Muscle of leg (tissue), 11 donors: ENCODE results near the gene SUGCT. TPM values are rescaled to one million over a fixed set of nuclear protein-coding genes. Genes with fewer than 3 reads are reported as not detected.

Experiments used
- DNase-seq: peaks from one replicate; pipeline ENCODE4 v3.0.0; 2013
- H3K27ac ChIP-seq: one replicate; pipeline ENCODE4 v1.5.1; 2013; ENCODE audit warnings: mild to moderate bottlenecking, low read length, control low read depth
- H3K27me3 ChIP-seq: one replicate; pipeline ENCODE4 v1.6.1; 2013; ENCODE audit warnings: low read length; ENCODE audit not compliant: control insufficient read depth, insufficient read depth
- H3K36me3 ChIP-seq: one replicate; pipeline ENCODE4 v1.6.1; 2013; ENCODE audit warnings: low read length; ENCODE audit not compliant: control insufficient read depth, insufficient read depth
- H3K4me1 ChIP-seq: one replicate; pipeline ENCODE4 v1.6.1; 2013; ENCODE audit warnings: low read length; ENCODE audit not compliant: control insufficient read depth, insufficient read depth
- H3K4me3 ChIP-seq: one replicate; pipeline ENCODE4 v1.5.1; 2013; ENCODE audit warnings: low read length, control low read depth
- H3K9me3 ChIP-seq: replicated peaks from 2 replicates; pipeline ENCODE4 v1.6.1; 2013; ENCODE audit warnings: low read depth, low read length; ENCODE audit not compliant: control insufficient read depth
- WGBS: methylation state at CpG from one replicate; pipeline ENCODE4 v1.1.5; 2013; ENCODE audit warnings: missing lambda C conversion rate; ENCODE audit not compliant: insufficient coverage; 5-methylcytosine and 5-hydroxymethylcytosine counted together
- polyA plus RNA-seq, 8 donors: library from polyadenylated mRNA; unstranded; fragments of 120-200 nt; gene quantifications; one replicate each; pipeline versions ENCODE4 v1.2.1 to v1.2.3, GENCODE V29; 2013; ENCODE audit warnings: inconsistent platforms in 1 of 8, low replicate concordance in 1 of 8; ENCODE audit not compliant: insufficient read length in 8 of 8, insufficient read depth in 1 of 8
- total RNA-seq: library from RNA; stranded (reverse); fragments of 120-200 nt; gene quantifications from one replicate; pipeline ENCODE4 v1.2.4, GENCODE V29; 2013

SUGCT gene
- total and polyA plus RNA-seq, 9 donors, result 1.7 to 6.1 (median 3.3) TPM

DNA sequence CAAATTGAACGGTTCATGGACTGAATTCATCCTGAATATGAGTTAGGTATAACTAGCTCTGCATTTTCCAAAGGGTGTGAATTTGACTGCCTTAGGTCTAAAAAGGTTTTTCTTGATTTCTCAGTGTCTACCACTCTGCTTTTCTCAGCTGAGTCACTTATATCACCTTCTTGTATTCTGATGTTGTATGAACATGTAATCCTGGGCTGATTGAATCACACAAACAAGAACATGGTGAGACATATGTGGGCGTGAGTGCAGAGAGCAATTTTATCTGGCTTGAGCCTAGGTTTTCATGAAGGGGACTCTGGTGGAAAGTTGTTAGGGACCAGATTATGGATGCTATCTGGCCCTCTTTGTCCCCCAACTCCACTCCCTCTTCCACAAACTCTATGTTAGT is 239.8 kb downstream of the SUGCT start:
- 60% methylated on average over 1 of the region's 2 CpGs for WGBS
- no peak for DNase-seq

DNA sequence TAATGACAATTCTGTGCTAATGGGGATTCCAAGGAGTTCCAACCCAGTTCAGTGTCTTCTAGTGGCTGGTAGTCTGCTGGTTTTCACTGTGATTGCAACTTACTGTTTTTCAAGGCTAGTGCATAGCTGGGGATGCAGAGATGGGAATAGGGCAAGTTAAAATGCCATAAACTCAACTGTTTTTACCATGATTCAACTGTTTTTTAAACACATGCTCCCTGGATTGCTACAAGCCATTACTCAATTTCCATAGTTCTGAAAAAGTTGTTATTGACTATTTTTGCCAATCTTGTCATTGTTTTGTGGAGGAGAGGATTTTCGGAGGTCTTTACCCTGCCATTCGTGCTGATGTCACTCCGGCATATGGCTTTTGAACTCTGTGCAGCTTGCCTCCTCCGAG is 245.3 kb downstream of the SUGCT start:
- Histone ChIP-seq H3K27ac (no peak overlapping the region), H3K4me1 (no peaks in the 10 kb centered on the region), H3K9me3 (peaks cover 2% of the 10 kb centered on the region), H3K27me3 (no peaks in the 10 kb centered on the region), H3K36me3 (no peaks in the 10 kb centered on the region), H3K4me3 (no peak overlapping the region)
- WGBS, result 100% methylated on average over 2 of the region's 4 CpGs
- no peak for DNase-seq

More for the DNA sequence above, 239.8 kb downstream of the SUGCT start:
- no peaks in the 10 kb centered on the region for H3K36me3 ChIP-seq
- no peak overlapping the region for H3K4me3 ChIP-seq
- peaks cover 2% of the 10 kb centered on the region for H3K9me3 ChIP-seq
- H3K4me1 ChIP-seq, result no peaks in the 10 kb centered on the region
- H3K27me3 ChIP-seq, result no peaks in the 10 kb centered on the region
- no peak overlapping the region for H3K27ac ChIP-seq

DNA sequence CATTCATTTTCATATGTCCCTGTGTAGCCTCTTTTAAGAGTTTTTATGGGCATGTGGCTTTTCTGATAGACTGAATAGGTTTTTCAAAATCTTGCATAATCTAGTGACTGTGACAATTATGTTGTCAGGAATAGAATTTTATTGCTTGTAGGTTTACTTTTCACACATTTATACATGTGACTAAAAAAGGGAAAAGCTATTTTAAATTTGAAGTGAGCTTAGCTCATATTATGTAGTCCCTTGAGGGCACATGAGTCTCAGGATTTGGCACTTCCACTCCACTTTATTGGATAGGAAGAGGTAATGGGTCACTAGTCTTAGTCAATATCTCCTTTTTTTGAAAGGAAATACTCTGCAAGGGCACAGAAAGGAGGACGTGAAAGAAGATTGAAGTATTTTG is 247.3 kb downstream of the SUGCT start:
- no CpG with 5 or more reads among the region's 1 CpG for WGBS
- Histone ChIP-seq H3K27me3 (no peaks in the 10 kb centered on the region), H3K36me3 (no peaks in the 10 kb centered on the region), H3K9me3 (peaks cover 2% of the 10 kb centered on the region), H3K4me3 (no peak overlapping the region), H3K27ac (no peak overlapping the region), H3K4me1 (no peaks in the 10 kb centered on the region)
- DNase-seq, result no peak

DNA sequence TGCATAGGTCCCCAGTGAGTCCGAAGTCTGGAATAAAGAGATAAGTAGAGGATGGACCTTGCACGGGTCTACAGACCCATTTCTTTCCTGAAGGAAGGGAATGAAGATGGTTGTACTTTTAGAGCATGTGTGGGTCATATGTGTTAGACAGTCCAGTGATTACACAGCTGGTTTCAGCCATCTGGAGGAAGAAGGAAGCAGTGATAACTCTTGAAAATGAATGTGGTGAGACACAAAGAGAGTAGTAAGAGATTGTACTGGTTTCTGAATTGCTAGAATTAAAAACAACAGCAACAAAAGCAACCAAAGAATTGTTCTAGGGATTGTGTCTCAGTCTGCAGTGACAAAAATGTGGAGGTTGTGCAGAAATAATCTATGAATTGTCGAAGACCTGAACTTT is 258.9 kb downstream of the SUGCT start:
- Histone ChIP-seq H3K4me3 (no peak overlapping the region), H3K9me3 (no peaks in the 10 kb centered on the region), H3K27ac (no peak overlapping the region), H3K36me3 (no peaks in the 10 kb centered on the region), H3K4me1 (no peaks in the 10 kb centered on the region), H3K27me3 (no peaks in the 10 kb centered on the region)
- WGBS, result 80% methylated on average over 3 of the region's 3 CpGs
- no peak for DNase-seq

DNA sequence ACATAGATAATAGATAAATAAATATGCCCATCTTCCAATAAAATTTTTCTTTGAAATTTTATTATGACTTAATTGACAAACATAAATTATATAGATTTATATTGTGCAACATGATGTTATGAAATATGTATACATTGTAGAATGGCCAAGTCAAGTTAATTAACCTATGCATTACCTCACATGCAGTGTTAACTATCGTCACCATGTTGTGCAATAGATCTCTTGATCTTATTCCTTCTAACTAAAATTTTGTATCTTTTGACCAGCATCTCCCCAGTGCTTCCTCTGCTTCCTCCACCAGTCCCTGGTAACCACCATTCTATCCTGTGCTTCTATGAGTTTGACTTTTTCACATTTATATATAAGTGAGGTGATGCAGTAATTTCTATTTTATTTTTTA is 259.6 kb downstream of the SUGCT start:
- Histone ChIP-seq H3K36me3 (no peaks in the 10 kb centered on the region), H3K27me3 (no peaks in the 10 kb centered on the region), H3K9me3 (peaks cover 1% of the 10 kb centered on the region), H3K27ac (no peak overlapping the region), H3K4me1 (no peaks in the 10 kb centered on the region), H3K4me3 (no peak overlapping the region)
- DNase-seq, result no peak
- WGBS, result 100% methylated on average over 1 of the region's 1 CpG

DNA sequence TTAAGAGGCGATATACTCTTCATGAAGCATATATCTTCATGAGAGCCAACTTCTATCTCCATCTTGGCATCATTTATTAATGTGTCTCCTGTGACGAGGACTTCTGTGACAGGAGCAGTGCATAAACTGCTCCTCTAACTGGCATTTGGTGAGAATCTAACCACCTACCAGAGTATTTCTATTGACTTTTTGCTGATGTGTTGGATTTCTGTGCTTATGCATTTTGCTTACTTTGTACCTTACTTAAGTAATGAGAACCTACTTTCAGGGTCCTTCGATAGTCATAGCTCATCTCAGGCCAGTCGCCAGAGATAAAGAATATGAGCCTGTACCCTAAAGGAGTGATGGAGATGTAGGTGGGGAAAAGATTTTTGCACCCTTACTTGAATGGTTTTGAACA is 265.7 kb downstream of the SUGCT start:
- H3K27me3 ChIP-seq, result no peaks in the 10 kb centered on the region
- H3K36me3 ChIP-seq, result no peaks in the 10 kb centered on the region
- WGBS, result no CpG with 5 or more reads among the region's 4 CpGs
- H3K4me3 ChIP-seq, result no peak overlapping the region
- no peaks in the 10 kb centered on the region for H3K4me1 ChIP-seq
- H3K9me3 ChIP-seq, result peaks cover 3% of the 10 kb centered on the region
- DNase-seq, result no peak
- no peak overlapping the region for H3K27ac ChIP-seq

DNA sequence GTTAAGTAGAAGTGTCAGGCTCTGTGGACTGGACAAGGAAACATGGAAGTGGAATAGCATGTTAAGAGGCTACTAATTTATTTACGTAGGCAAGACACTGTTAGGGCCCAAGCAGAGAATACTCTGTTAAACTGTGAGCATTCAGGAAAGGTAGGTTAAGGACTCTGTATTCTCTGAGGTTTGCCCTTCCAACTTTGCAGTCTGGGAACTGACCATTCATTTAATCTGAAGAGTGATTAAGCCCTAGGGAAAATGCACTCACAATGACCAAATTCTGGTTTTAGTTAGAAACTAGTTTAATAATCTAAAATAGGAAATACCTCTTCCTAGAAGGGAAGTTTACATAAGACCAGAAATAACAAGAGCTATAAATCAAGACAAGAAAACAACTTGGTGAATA is 266.6 kb downstream of the SUGCT start:
- H3K4me1 ChIP-seq, result no peaks in the 10 kb centered on the region
- no peak for DNase-seq
- H3K4me3 ChIP-seq, result no peak overlapping the region
- no peaks in the 10 kb centered on the region for H3K36me3 ChIP-seq
- no peak overlapping the region for H3K27ac ChIP-seq
- H3K9me3 ChIP-seq, result peaks cover 3% of the 10 kb centered on the region
- 50% methylated on average over 1 of the region's 1 CpG for WGBS
- H3K27me3 ChIP-seq, result no peaks in the 10 kb centered on the region

DNA sequence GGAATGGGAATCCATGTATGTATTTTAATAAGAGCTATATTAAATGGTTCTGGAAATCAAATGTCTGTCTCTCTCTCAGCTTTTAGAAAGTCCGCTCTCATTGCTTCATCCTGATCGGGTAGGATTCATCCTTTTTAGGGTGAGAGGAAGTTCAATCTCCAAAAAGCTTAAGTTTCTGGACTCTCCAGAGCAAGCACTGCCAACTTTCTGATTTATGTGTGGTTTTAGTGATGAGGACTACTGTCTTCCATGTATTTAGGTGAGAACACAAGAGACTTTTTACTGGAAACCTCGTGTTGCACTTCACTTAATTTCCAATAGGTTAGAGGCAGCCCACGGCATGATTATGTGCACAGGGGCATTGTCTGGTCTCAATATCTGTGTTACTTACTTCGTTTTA is 267.9 kb downstream of the SUGCT start:
- WGBS, result no CpG with 5 or more reads among the region's 5 CpGs

DNA sequence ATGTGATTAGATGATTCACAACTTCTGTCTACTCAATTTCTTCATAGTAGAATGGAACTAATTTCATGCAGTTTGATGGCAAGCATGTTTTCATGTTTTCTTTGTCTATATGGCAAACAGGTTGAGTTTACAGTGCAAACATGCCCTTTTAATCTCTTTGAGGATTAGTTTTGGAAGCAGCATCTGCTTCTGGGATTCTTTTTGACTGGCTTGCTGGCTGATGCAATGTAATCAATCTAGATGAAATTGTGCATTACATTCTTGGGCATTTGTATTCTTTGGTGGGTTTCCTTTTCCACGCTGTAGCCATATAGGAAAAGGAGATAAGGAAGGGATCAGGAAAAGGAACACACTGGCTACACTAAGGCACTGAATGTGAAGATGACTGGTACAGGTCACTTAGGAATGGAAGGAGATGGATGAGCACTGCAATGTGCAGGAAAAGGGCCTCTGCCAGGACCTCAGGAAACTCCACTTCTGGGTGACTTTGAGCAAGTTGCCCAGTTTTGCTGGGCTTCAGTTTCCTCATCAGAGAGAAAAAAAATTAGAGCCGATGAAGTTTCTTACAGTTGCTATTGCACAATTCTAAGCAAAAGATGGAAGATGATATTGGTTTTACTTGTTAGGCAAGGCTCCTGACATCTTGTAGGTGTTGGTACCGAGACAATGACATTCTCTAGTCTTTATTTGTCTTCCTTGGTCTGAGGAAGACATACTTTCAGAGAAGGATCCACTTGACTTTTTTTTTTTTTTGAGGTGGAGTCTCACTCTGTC is 269.1 kb downstream of the SUGCT start:
- Histone ChIP-seq H3K9me3 (peaks cover 3% of the 10 kb centered on the region), H3K36me3 (no peaks in the 10 kb centered on the region), H3K27me3 (no peaks in the 10 kb centered on the region), H3K27ac (no peak overlapping the region), H3K4me3 (no peak overlapping the region), H3K4me1 (no peaks in the 10 kb centered on the region)
- WGBS, result 100% methylated on average over 1 of the region's 3 CpGs
- no peak for DNase-seq

More for the DNA sequence above, 267.9 kb downstream of the SUGCT start:
- Histone ChIP-seq H3K4me3 (no peak overlapping the region), H3K36me3 (no peaks in the 10 kb centered on the region), H3K4me1 (no peaks in the 10 kb centered on the region), H3K27me3 (no peaks in the 10 kb centered on the region), H3K27ac (no peak overlapping the region), H3K9me3 (peaks cover 3% of the 10 kb centered on the region)
- peak; percentile 85 for DNase-seq

DNA sequence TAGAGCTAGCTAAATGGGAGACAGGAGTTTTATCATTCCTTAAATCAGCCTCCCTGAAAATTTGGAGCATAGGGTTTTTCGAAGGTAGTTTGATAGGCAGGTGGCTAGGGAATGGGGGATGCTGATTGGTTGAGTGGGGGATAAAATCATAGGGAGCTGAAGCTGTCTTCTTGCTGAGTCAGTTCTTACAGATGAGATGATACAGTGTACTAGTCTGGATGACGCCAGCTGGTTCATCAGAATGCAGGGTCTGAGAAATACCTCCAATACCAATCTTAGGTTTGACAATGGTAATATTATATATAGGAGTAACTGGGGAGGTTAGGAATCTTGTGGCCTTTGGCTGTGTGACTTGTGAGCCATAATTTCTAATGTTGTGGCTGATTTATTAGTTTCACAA is 271.2 kb downstream of the SUGCT start:
- DNase-seq, result no peak
- Histone ChIP-seq H3K4me3 (no peak overlapping the region), H3K4me1 (no peaks in the 10 kb centered on the region), H3K27ac (no peak overlapping the region), H3K36me3 (no peaks in the 10 kb centered on the region), H3K27me3 (no peaks in the 10 kb centered on the region), H3K9me3 (no peaks in the 10 kb centered on the region)
- WGBS, result no CpG with 5 or more reads among the region's 2 CpGs

DNA sequence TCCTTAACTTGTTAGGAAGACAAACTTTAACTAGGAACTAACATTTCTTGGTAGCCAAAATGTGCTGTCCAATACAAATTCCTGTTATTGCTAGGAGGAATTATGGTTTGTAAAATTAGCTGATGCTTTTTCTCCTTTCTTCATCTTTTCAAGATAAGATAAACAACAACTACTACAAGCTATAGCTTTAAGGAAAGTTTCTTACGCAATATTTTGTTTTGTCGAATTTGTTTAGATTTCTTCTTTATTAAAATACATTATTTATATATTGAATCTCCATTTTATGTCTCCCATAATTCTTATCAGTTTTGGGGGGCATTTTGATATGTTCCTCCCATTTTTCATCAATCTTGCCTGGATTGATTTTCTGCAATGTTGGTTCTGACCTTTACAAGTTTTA is 277.5 kb downstream of the SUGCT start:
- WGBS, result no CpG with 5 or more reads among the region's 2 CpGs

More for the DNA sequence above, 277.5 kb downstream of the SUGCT start:
- no peak overlapping the region for H3K4me3 ChIP-seq
- no peaks in the 10 kb centered on the region for H3K36me3 ChIP-seq
- no peak for DNase-seq
- no peaks in the 10 kb centered on the region for H3K27me3 ChIP-seq
- H3K27ac ChIP-seq, result no peak overlapping the region
- no peaks in the 10 kb centered on the region for H3K9me3 ChIP-seq
- no peaks in the 10 kb centered on the region for H3K4me1 ChIP-seq
